Suprapubic skin (tissue), 4 donors: ENCODE data around the gene URB1. TPM values are rescaled to one million over a fixed set of nuclear protein-coding genes. Genes with fewer than 3 reads are reported as not detected.

ENCODE experiments used
- DNase-seq, 2 donors: peaks; one replicate each; pipeline ENCODE4 v3.0.0-alpha.2; 2019; ENCODE audit warnings: low spot score in 2 of 2
- H3K27ac ChIP-seq: fragments of 200-600 bp; sonication (generic); one replicate; pipeline ENCODE4 v1.5.1; 2019
- H3K27me3 ChIP-seq: fragments of 200-600 bp; sonication (generic); one replicate; pipeline ENCODE4 v1.5.1; 2019
- H3K36me3 ChIP-seq: fragments of 200-600 bp; sonication (generic); one replicate; pipeline ENCODE4 v1.5.1; 2019
- H3K4me1 ChIP-seq: fragments of 200-600 bp; sonication (generic); one replicate; pipeline ENCODE4 v1.5.1; 2019
- H3K4me3 ChIP-seq: fragments of 200-600 bp; sonication (generic); one replicate; pipeline ENCODE4 v1.5.1; 2019; ENCODE audit warnings: mild to moderate bottlenecking
- H3K9me3 ChIP-seq: fragments of 200-600 bp; sonication (generic); one replicate; pipeline ENCODE4 v1.5.1; 2019
- EP300 ChIP-seq: sonication (generic); formaldehyde crosslinking; IDR thresholded peaks from one replicate; pipeline ENCODE4 v1.6.1; 2017; ENCODE audit warnings: antibody characterized with exemption
- POLR2A ChIP-seq, 2 donors: fragments of 450-650 bp; IDR thresholded peaks; one replicate each; pipeline ENCODE4 v1.6.1; 2017; ENCODE audit warnings: antibody characterized with exemption in 2 of 2, mild to moderate bottlenecking in 2 of 2, moderate library complexity in 2 of 2
- POLR2AphosphoS5 ChIP-seq, 3 donors: sonication (generic); formaldehyde crosslinking; IDR thresholded peaks; one replicate each; pipeline ENCODE4 v1.6.1; 2017; ENCODE audit warnings: antibody characterized with exemption in 3 of 3
- WGBS: methylation state at CpG from one replicate; pipeline ENCODE4 v1.1.5; 2018; 5-methylcytosine and 5-hydroxymethylcytosine counted together
- total RNA-seq, 4 donors: library from RNA; depleted of rRNA; stranded (reverse); fragments of >200 nt; gene quantifications; one replicate each; pipeline ENCODE4 v1.1.0, GENCODE V29; 2016
- TF ChIP-seq, protein P1 (sequence below), 2 donors: fragments of 200-600 bp in 1 of 2; fragments of 450-650 bp in 1 of 2; sonication (generic) in 1 of 2; IDR thresholded peaks; one replicate each; pipeline ENCODE4 v1.5.1; 2016 to 2019; ENCODE audit warnings: antibody characterized with exemption in 2 of 2, mild to moderate bottlenecking in 1 of 2, moderate library complexity in 1 of 2

The URB1 gene
- total RNA-seq, 4 donors from 2014 or later: 23.7 to 49.4 (median 33.0) TPM

DNA sequence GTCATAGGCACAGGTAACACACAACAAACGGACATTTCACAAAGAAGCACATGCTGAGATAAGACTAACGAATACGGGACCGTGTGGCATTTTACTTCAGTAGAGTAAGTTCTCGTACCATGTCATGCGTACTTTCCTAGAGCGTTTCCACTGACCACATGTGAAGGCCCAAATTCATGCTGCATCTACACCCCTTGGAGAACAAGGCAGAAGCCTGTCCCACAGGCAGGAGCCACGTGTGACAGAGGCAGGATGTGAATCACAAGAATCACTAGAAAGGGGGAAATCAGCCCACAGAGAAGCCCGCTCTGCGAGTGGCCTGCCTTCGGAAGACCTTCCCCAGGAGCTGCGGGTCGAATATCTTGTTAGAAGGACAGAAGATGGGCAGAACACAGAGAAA is 41.8 kb downstream of the URB1 start:
- H3K4me3 ChIP-seq: no peak overlapping the region
- DNase-seq: no peak
- TF ChIP-seq POLR2AphosphoS5 (IDR thresholded peaks at IDR 0.05) (no peak), POLR2A (IDR thresholded peaks at IDR 0.05) (no peak), EP300 (no peak)
- TF ChIP-seq, protein P1, sequence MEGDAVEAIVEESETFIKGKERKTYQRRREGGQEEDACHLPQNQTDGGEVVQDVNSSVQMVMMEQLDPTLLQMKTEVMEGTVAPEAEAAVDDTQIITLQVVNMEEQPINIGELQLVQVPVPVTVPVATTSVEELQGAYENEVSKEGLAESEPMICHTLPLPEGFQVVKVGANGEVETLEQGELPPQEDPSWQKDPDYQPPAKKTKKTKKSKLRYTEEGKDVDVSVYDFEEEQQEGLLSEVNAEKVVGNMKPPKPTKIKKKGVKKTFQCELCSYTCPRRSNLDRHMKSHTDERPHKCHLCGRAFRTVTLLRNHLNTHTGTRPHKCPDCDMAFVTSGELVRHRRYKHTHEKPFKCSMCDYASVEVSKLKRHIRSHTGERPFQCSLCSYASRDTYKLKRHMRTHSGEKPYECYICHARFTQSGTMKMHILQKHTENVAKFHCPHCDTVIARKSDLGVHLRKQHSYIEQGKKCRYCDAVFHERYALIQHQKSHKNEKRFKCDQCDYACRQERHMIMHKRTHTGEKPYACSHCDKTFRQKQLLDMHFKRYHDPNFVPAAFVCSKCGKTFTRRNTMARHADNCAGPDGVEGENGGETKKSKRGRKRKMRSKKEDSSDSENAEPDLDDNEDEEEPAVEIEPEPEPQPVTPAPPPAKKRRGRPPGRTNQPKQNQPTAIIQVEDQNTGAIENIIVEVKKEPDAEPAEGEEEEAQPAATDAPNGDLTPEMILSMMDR (IDR thresholded peaks at IDR 0.05): no peak
- H3K4me1 ChIP-seq: peaks cover 50% of the 10 kb centered on the region
- 88% methylated on average over 13 of the region's 13 CpGs for WGBS
- no peaks in the 10 kb centered on the region for H3K9me3 ChIP-seq
- peaks cover 95% of the 10 kb centered on the region for H3K36me3 ChIP-seq
- H3K27ac ChIP-seq: peak overlapping the region; percentile 59
- no peaks in the 10 kb centered on the region for H3K27me3 ChIP-seq

DNA sequence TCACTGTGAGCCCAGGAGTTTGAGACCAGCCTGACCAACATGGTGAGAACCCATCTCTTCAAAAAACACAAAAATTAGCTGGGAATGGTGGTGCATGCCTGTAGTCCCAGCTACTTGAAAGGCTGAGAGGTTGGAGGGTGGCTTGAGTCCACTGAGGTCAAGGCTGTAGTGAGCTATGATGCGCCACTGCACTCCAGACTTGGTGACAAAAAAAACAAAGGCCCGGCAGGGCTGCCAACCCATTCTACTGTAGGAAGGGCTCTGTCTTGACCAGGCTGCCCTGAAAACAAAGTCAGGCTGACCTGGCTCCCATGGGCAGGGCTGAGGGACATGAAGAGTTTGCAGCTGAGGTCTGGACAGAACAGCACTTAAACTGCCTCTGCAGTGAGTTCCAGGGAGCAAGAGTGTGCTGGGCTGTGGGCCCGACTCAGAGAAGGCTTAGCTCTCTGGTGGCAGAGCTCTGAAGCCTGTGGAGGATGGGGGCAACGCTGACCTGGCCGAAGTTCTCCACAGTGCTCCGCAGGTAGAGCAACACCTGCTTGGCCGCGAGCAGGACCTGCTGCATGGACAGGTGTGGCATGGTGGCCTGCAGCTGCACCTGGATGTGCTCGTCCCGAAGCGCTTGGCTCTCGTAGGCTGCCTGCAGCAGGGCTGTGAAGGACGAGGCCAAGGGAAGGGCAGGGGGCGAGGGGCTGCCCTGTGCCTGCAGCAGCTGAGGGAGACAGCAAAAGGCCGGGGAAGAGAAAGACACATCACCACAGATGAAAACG is 42.4 kb downstream of the URB1 start:
- peaks cover 95% of the 10 kb centered on the region for H3K36me3 ChIP-seq

DNA sequence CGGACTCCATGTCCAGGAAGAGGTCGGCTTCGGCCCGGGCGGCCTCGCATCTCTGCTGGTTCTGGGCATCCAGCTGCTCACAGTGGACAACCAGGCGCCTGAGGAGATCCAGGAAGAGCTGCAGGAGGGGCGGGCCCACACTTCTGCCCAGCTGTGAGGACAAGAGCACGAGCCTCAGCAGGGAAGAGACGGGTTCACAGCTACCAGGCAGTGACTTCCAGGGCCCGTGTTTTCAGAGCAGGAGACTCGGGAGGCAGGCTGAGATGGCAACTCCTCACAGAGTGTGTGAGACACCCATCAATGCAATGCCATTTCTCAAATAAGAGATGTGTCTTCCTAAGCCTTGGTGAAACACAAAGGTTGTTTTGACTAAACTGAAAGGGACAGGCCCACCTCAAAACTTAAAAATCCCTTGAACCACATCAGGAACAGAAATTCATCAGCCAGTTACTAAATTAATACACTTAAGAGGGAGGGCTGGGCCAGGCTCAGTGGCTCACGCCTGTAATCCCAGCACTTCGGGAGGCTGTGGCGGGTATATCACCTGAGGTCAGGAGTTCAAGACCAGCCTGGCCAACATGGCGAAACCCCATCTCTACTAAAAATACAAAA is 43.4 kb downstream of the URB1 start:
- DNase-seq: peak in 1 of 2 donors; percentile 78
- TF ChIP-seq EP300 (no peak), POLR2AphosphoS5 (IDR thresholded peaks at IDR 0.05) (no peak), POLR2A (IDR thresholded peaks at IDR 0.05) (no peak)
- TF ChIP-seq, protein P1 (IDR thresholded peaks at IDR 0.05): no peak
- WGBS: 87% methylated on average over 15 of the region's 16 CpGs

More for the DNA sequence above, 42.4 kb downstream of the URB1 start:
- TF ChIP-seq, protein P1 (IDR thresholded peaks at IDR 0.05): no peak
- TF ChIP-seq EP300 (no peak), POLR2A (IDR thresholded peaks at IDR 0.05) (no peak), POLR2AphosphoS5 (IDR thresholded peaks at IDR 0.05) (no peak)
- Histone ChIP-seq H3K4me3 (no peak overlapping the region), H3K27me3 (no peaks in the 10 kb centered on the region), H3K4me1 (peaks cover 50% of the 10 kb centered on the region), H3K9me3 (no peaks in the 10 kb centered on the region), H3K27ac (peak overlapping the region; percentile 86)
- WGBS: 90% methylated on average over 11 of the region's 16 CpGs
- peak in 1 of 2 donors; percentile 40 for DNase-seq

DNA sequence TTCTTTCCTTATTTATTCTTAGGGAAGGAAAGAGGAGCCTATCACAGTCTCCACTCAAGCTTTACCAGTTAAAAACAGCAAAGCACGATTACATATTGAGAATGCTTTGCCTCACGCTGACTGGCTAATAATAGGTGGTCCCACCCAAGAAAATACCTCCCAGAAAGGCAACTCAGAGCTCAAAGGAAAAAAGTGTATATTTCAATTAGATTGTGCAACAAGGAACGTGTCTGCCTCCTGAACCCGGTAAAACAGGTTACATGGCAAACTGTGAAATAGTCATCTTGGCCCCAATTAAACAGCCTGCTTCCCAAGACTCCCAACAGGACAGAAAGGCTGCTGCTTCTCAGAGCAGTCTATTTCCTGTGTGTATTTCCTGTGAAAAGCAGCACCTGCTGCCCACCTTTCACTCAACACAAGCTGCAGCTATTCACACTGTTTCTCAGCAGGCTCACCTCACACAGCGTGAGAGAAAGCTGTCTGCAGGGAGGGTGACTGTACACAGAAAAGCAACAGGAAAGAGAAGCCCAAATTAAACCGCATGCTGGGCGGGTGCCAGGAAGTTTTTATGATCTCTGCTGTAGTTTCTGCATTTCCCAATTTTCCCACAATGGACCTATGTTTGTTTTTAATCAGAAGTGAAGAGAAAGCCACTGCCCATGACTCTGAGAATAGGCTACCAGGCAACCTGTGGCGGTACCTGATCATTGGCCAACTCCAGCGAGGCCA is 44.0 kb downstream of the URB1 start:
- Histone ChIP-seq H3K4me1 (peaks cover 50% of the 10 kb centered on the region), H3K4me3 (no peak overlapping the region), H3K36me3 (peaks cover 95% of the 10 kb centered on the region), H3K27me3 (no peaks in the 10 kb centered on the region), H3K27ac (peak overlapping the region; percentile 86), H3K9me3 (no peaks in the 10 kb centered on the region)
- TF ChIP-seq, protein P1 (IDR thresholded peaks at IDR 0.05): no peak
- TF ChIP-seq EP300 (no peak), POLR2AphosphoS5 (IDR thresholded peaks at IDR 0.05) (no peak), POLR2A (IDR thresholded peaks at IDR 0.05) (no peak)
- no peak for DNase-seq
- 64% methylated on average over 9 of the region's 9 CpGs for WGBS

More for the DNA sequence above, 43.4 kb downstream of the URB1 start:
- Histone ChIP-seq H3K9me3 (no peaks in the 10 kb centered on the region), H3K27me3 (no peaks in the 10 kb centered on the region), H3K4me1 (peaks cover 50% of the 10 kb centered on the region), H3K36me3 (peaks cover 95% of the 10 kb centered on the region), H3K4me3 (no peak overlapping the region), H3K27ac (peak overlapping the region; percentile 86)
